Ammon's horn (tissue), 1 donor: ENCODE measurements around the gene FBXL7.

Experiments
- DNase-seq: peaks from one replicate; pipeline ENCODE4 v3.0.0-alpha.2; 2016; ENCODE audit warnings: low spot score

The FBXL7 gene

DNA sequence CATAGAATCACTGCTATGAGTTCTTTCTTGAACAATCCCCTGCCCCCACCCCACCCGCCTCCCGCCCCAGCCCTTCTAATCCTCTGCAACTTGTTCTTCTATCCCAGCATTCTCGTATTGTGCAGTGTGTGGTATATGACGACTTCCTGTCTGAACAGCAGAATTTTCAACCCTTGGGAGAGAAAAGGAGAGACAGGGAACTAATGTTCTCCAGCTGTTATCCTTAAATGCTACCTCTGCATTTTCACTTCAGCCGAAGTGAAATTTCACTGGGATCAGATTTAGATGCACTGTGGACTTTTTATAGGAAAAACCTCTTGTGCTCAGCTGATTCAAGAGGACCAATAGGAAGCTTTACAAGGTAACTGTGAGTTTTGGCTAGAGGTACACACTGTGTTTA is 2.2 kb downstream of the FBXL7 start:
- DNase-seq: no peak

DNA sequence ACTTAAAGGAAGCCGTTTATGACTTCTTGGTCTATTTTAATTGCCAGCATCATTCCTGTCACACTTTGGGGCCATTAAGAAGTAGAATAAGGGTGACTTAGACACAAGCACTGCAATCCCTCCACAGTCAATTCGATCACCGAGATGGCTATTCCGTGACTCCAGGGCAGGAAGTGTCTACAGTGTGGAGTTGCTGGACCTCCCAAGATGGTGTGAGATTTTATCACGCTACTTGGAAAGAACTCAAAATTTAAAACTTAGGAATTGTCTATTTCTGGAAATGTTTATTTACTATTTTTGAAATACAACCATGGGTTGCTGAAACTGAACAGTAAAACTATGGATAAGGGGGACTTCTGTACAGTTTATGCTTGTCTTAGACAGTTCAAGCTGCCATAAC is 6.2 kb downstream of the FBXL7 start:
- no peak for DNase-seq

DNA sequence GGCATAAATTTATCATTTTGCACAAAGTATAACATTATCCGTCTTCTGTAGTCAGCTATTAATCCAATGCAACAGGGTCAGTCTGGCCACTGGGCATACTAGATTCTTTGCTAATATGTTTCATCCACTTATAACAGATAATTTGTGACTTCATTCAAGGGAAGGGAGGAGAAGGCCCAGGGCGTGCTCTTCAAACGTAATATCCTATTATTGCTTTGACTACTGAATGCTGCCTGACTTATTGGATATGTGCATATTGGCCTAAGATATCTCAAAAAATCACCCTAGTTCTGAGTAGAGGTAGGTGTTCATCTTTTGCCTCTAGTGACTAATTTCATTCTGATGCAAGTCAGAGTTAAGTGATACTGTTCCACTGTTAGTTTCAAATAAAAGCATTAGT is 6.9 kb downstream of the FBXL7 start:
- no peak for DNase-seq

DNA sequence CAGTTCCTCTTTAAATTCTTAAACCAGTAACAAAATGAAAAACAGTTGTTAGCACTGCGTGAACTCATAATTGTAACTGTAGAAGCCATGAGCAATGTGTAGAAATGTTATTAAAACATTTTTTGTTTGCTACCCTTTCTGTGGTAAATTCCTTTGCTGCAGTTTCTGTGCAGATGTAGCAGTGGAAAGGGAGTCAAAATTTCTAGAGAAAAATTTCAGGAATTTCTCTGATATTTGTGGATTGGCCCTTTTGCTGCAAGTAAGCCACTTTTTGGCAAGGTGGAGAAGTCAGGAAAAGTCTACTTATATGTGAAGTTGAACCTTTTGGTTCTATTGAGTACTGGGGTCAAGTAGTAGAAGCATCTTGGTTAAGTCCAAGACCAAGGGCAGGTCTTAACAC is 10.1 kb downstream of the FBXL7 start:
- DNase-seq: no peak

DNA sequence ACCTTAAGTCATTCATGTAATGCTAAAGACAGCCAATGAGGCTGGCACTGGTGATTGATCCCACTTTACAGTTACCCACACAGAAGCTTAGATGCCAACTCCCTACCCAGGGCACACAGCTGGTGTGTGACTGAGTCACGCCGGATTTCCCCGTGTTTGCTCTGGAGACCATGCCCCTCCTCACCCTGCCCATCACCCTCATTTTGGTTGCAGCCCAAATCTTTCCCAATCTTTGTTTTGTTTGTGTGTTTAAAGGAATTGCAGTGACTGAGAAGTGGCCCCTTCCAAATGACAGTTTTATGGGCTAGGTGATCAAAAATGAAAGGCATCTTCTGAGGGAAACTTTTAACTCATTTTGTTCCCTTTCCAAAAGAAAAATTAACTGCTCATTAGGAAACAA is 10.9 kb downstream of the FBXL7 start:
- DNase-seq: peak; percentile 12

DNA sequence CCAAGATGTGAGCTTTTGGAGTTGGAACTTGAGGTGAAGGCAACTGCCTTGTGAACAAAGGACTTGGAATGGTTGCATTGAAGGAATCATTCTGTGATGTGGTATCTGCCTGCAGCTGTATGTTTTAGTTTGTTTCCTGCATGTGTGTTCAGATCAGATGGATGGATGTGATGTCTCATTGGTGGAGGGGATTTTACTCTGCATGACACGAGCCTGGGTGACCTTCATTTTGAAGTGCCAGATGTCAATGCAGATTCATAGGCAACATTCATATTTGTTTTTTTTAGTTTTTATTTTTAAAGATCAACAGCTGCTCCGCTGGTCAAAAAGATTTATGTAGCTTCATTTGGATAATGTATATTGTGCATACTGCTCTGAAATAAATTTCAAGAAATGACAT is 13.5 kb downstream of the FBXL7 start:
- no peak for DNase-seq

DNA sequence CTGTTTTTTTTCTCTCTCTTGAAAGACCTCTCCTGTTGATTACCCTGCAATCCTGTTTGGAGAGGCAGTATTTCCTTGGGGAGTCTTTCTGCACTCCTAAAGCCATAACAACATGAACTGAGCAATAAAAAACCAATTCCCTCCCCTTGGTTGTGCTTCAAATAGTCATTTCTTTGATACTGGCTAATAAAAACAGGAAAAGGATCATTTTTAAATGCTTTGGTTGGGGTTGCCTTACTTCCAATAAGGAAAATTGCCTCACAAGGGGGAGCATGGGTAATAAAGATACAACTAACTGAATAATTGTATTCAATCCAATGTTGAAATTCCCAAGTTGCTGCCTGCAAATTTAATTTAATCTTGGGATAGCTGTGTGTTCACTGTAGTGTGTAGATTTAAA is 13.9 kb downstream of the FBXL7 start:
- no peak for DNase-seq

DNA sequence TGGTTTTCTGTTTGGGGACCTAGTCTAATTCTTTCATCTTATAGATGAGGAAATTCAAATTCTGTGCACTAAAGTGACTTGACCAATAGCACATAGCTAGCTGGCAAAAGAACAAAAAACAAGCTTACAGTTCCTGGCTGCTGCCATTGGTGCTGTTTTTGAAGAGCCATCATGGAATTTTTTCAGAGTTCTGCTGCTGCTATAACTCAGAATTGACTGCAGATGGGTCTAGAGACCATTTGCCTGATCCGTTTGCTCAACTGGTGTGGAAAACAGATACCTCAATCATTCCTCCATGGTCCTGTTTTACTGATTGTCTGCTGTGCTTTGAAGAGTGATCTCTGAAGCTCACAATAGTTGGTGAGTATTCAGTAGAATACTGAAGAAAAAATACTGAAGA is 15.2 kb downstream of the FBXL7 start:
- peak; percentile 40 for DNase-seq

DNA sequence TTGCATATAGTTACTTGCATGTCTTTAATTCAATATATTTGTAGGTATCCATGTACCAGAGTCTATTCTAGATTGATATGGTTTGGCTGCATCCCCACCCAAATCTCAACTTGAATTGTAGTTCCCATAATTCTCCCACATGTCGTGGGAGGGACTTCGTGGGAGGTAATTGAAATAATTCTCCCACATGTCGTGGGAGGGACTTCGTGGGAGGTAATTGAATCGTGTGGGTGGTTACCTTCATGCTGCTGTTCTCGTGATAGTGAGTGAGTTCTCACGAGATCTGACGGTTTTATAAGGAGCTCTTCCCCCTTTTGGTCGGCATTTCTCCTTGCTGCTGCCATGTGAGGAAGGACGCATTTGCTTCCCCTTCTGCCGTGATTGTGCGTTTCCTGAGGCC is 16.5 kb downstream of the FBXL7 start:
- no peak for DNase-seq

DNA sequence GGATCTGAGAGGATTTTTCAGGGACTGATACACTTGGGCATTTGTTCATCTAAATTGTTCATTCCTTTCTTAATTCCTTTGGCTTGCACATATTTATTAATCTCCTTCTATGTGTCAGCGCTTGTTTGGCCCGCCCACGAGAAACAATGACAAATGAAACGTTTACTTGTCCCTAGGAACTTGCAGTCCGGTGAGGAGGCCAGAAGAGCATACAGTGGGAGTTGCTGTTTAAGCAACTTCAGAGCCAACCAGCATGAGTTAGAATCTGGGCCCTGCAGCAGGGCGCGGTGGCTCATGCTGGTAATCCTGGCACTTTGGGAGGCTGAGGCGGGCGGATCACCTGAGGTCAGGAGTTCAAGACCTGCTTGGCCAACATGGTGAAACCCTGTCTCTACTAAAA is 18.8 kb downstream of the FBXL7 start:
- DNase-seq: no peak

DNA sequence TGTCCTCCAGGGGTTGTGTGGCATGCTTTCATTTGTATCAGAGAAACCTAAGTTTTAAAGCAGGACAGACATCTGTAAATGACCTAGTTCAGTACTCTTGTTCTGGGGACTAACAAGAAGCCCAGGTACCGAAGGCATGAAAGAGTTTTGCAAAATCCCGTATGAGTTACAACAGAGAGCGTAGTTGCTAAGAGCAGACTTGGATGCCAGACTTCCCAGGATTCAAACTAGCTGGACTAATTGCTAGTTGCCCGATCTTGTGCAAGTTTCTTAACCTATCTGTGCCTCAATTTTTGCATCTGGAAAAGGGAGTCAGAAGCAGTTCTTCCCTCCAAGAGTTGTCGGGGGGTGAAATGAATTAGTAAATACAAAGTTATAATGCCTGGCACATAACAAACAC is 20.9 kb downstream of the FBXL7 start:
- DNase-seq: no peak

DNA sequence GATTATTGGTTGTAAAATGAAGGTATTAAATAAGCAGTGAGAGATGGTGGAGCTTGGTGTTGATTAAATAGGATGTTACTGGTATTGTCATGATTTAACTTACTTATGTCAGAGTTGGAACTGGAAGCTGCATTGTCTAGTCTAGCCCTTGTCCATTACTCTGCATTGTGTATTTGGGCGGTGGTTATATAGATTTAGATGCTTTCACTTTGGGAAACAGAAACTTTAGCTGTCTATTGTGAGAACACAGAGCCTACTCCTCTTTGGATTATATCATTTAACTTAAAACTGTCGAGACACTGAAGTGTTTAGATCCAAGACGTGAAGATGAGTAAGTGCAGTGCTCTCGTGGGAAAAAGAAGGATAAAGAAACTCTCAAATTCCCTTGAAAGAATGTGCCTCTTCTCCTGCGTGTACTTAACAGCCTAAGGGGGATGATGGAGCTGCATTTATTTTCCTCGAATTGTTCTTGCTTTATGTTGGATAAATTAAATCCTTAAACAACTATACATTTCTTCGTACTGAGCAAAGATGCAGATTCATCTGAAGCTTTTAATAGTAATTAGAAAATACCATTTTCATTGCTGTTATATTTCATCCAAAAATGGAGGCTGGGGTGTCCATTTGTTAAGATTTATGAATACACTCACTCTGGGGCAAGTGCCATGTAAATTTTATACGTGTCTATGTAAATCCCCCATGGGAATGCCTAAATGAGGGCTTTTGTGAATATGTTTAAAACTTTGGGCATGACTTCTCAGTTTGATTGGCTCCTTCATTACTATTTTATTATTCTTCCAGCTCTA is 21.6 kb downstream of the FBXL7 start:
- no peak for DNase-seq

DNA sequence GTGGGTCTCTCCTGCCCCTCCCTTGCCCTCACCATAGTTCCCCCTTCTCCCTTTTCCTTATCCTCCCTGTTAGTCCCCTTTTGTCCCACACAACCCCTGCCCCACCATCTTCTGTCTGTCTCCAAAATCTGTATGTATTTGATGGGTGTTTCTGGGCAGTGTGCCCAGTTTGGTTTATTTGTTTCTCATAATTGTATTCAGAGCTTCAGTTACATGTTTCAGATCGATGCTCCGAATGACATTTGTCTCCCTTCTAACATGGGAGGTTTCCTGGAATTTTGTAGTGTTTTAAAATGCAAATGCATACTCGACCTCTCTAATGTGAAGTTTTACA is 22.2 kb downstream of the FBXL7 start:
- DNase-seq: no peak

DNA sequence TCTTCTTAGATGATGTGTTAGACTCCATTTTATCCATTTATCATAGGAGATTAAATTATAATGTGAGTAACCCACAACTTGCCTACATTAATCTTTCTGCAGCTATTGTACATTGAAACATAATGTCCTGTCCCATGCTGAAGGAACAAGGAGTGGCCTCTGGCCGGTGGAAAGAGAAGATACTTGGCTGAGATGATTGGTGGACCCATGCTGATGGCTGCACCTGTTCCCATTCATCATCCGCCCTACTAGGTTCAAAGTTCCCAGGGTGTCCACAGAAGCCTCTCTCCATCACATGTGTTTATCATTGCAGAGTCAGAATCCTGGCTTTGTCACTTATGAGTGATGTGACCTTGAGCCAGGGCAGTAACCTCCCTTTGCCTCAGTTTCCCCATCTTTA is 24.7 kb downstream of the FBXL7 start:
- DNase-seq: no peak

DNA sequence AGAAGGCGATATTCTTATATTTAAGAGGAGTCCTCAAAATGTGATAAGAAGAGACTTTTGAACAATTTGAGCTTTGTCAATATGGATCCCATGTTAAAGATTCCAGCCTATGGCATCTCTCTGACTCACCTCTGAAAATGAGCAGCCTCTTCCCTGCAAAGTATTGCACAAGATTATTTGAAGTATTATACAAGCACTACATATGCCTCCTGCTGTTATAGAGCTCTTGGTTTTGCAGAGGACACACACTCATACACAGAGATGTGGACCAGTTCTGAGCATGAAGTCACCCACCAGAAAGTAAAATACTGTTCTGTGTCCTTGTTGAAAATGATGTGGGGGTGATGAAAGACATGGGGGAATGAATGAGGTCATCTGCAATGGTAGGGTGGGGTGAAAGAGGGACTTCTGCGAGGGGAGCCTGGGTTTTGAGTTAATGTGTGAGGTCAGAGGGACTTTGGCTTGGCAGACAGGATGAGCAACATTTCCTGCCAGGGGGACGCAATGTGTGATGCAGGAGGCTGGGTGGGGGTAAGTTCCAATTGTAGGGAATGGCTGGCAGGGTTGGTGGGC is 25.8 kb downstream of the FBXL7 start:
- DNase-seq: no peak

DNA sequence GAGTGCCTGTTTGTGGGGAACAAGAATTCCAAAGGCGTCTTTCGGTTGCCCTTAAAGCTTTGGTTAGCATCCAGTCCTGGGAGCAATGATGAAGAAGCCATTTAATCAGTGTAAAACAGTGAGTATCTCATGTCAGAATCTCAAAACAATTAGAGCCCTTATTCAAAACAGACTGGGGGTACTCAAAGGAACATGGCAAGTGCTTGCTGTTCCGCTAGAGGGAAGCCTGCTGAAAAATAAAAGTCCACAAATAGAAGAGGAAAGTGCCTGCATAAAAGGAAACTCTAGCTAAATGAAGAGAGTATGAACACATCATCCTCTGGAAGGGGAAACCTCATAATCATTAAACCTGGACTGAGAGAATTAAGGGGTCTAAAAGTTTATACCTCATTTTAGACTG is 26.4 kb downstream of the FBXL7 start:
- DNase-seq: peak; percentile 63

DNA sequence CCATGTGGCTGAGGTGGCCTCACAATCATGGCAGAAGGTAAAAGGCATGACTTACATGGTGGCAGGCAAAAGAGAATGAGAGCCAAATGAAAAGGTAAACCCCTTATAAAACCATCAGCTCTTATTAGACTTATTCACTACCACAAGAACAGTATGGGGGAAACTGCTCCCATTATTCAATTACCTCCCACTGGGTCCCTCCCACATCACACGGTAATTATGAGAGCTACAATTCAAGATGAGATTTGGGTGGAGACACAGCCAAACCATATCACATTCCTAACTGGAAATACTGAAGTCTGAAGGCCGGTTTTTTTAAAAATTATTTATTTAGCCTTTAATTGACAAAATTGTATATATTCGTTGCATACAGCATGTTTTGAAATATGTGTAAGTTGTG is 28.5 kb downstream of the FBXL7 start:
- DNase-seq: no peak

DNA sequence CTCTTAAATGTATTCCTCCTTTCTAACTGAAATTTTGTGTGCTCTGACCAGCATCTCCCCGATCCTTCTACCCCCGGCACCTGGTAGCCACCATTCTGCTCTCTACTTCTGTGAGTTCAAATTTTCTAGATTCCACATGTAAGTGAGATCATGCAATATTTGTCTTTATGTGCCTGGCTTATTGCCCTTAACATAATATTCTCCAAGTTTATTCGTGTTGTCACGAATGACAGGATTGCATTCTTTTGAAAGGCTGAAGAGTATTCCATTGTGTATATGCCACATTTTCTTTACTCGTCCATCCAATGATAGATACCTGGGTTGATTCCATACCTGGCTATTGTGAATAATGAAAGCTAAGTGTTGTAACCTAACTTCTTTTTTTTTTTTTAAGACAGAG is 29.0 kb downstream of the FBXL7 start:
- no peak for DNase-seq

DNA sequence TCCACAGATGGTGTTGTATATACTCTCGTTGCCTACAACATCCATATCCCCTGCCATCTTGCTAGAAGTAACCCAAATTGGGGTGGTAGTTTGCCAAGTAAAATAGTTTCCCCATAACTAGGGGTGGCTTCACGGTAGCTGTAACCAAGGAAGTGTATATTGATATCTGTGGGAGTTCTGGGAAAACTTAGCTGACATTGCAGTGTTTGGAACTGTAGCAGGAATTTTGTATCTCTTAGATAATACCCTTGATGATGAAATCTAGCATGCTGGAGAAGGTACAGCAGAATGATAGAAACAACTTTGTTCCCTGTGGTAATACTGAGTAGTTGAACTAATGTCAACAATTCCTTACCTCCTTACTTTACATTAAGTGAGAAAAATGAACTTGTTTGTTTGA is 29.8 kb downstream of the FBXL7 start:
- DNase-seq: no peak

DNA sequence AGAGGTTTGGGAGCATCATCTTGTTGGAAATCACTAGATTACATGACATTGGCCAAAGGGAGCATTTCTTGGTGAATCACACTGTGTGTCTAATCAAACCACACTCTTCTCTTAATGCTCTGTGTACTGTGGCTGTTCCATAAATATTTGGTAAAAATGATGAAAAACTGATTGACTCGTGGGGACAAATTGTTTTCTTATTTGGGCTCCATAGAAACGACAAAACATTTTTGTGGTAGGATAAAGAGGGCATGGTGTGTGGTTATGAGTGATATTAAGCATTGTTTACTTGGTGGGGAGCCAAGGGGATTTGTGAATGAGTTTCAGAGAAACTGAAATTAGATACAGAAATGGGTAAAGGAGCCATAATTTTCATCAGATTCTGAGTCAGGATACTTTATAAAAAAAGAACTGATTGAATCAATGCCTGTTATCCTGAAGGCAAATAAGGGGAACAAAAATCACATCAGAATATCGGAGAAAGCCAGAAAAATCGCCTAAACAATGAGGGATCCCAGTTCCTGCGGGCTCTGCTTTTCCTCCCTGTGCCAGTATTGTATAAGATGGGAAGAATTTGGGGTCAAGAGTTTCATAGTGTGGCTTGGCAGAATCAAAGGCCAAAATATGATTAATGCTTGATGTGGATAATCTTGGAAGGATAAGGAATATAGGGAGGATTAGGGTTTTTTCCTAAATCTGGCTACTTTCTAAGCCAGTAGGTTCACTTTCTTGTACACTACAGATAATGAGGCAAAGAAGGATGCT is 33.3 kb downstream of the FBXL7 start:
- DNase-seq: no peak

DNA sequence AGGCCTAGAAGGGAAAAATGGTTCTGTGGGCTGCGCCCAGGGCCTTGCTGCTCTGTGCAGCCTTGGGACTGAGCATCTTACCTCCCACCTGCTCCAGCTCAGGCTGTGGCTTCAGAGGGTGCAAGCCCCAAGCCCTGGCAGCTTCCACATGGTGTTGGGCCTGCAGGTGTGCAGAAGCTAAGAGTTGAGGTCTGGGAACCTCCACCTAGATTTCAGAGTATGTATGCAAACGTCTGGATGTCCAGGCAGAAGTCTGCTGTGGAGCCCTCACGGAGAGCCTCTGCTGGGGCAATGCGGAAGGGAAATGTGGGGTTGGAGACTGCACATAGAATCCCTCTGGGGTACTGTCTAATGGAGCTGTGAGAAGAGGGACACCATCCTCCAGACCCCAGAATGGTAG is 36.0 kb downstream of the FBXL7 start:
- DNase-seq: no peak

DNA sequence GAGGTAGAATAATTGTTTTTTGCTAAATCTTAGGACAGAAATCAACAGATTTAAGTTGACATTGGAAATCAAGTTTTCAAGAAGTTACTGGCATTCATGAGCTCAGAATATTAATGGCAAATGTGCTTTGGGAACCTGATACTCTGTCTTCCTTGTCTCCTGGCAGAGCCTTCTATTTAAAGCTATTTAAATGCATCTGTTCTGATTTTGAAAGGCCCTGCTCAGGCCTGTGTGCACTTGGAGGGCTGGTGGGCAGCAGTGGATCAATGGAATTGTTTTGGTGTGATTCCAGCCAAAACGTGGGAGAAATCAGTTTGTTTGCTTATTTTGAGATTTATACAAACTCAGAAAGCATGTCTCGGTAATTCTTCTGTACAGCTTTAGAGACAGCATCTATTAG is 38.5 kb downstream of the FBXL7 start:
- no peak for DNase-seq

DNA sequence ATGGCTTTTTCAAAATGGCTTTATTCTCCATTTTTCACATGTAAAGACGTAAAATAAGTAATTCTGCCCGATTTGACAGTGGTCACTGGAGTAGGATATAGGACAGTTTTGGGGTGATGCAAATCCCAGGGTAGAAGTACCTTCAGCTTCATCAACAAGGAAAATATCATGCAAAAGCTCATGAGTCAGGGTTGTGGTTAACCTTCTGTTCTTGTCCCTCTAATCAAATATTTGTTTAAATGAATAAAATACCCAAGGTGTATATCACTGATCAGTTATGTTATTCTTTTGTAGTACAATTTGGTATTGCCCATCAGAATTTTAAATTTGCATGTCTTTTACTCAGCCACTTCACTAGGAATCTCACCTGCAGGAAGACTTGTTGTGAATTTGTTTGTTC is 40.0 kb downstream of the FBXL7 start:
- no peak for DNase-seq

DNA sequence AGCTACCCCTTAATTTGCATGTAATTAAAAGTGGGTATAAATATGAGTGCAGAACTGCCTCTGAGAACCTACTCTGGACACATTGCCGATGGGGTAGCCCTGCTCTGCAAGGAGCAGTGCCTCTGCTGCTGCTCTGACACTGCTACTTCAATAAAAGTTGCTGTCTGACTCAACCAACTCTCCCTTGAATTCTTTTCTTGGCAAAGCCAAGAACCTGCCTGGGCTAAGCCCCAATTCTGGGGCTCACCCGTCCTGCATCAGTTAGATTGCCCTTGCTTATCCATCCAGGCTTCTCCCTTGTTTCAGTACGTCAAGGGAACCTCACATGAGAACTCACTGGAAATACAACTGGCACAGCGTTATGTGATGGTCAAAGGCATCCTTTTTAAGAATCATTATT is 44.1 kb downstream of the FBXL7 start:
- DNase-seq: no peak
